GM23338 (cell line): ENCODE results near the gene IRF1.

Source experiments
- CREB1 ChIP-seq: fragments of 250-450 bp; sonication (Bioruptor Pico); IDR thresholded peaks from 2 replicates; pipeline ENCODE4 v1.5.0; 2020; ENCODE audit warnings: low read depth, mild to moderate bottlenecking, moderate library complexity
- EZH2 ChIP-seq: fragments of 200-600 bp; sonication (generic); IDR thresholded peaks from one replicate; pipeline ENCODE4 v1.8.0; 2017; ENCODE audit warnings: antibody characterized with exemption, mild to moderate bottlenecking, low read depth; ENCODE audit not compliant: unreplicated experiment
- EZH2phosphoT487 ChIP-seq: fragments of 200-600 bp; sonication (generic); IDR thresholded peaks from one replicate; pipeline ENCODE4 v1.8.1; 2018; ENCODE audit warnings: antibody characterized with exemption; ENCODE audit not compliant: unreplicated experiment
- JUNB ChIP-seq: IDR thresholded peaks from one replicate; pipeline ENCODE4 v1.6.1; 2016; ENCODE audit warnings: antibody characterized with exemption; ENCODE audit not compliant: unreplicated experiment
- NANOG ChIP-seq: IDR thresholded peaks from 2 replicates; pipeline ENCODE4 v1.6.1; 2016; ENCODE audit warnings: antibody characterized with exemption, borderline replicate concordance
- POLR2AphosphoS5 ChIP-seq: IDR thresholded peaks from 2 replicates; pipeline ENCODE4 v1.6.1; 2016; ENCODE audit warnings: antibody characterized with exemption, low read depth
- STAT1 ChIP-seq: IDR thresholded peaks from one replicate; pipeline ENCODE4 v1.6.1; 2016; ENCODE audit warnings: antibody characterized with exemption; ENCODE audit not compliant: unreplicated experiment
- ZNF331 ChIP-seq: fragments of 250-450 bp; sonication (Bioruptor Pico); IDR thresholded peaks from 2 replicates; pipeline ENCODE4 v1.5.0; 2020; ENCODE audit warnings: low read depth, mild to moderate bottlenecking, moderate library complexity
- TF ChIP-seq, protein P1 (sequence below), 2 experiments: fragments of 200-600 bp in 1 of 2; sonication (generic) in 1 of 2; conservative IDR thresholded peaks; 2 replicates each; pipeline versions ENCODE4 v1.5.1 to v1.6.1; 2016 to 2017; ENCODE audit warnings: antibody characterized with exemption in 2 of 2, low read depth in 2 of 2, mild to moderate bottlenecking in 2 of 2, moderate library complexity in 1 of 2
- TF ChIP-seq, protein P2 (sequence below): fragments of 250-450 bp; sonication (Bioruptor Pico); IDR thresholded peaks from 2 replicates; pipeline ENCODE4 v1.5.0; 2020; ENCODE audit warnings: mild to moderate bottlenecking, moderate library complexity
- TF ChIP-seq, protein P3 (sequence below): IDR thresholded peaks from 2 replicates; pipeline ENCODE4 v1.6.1; 2016; ENCODE audit warnings: antibody characterized with exemption
- TF ChIP-seq, protein P4 (sequence below): IDR thresholded peaks from one replicate; pipeline ENCODE4 v1.6.1; 2018; ENCODE audit warnings: antibody characterized with exemption; ENCODE audit not compliant: unreplicated experiment

DNA sequence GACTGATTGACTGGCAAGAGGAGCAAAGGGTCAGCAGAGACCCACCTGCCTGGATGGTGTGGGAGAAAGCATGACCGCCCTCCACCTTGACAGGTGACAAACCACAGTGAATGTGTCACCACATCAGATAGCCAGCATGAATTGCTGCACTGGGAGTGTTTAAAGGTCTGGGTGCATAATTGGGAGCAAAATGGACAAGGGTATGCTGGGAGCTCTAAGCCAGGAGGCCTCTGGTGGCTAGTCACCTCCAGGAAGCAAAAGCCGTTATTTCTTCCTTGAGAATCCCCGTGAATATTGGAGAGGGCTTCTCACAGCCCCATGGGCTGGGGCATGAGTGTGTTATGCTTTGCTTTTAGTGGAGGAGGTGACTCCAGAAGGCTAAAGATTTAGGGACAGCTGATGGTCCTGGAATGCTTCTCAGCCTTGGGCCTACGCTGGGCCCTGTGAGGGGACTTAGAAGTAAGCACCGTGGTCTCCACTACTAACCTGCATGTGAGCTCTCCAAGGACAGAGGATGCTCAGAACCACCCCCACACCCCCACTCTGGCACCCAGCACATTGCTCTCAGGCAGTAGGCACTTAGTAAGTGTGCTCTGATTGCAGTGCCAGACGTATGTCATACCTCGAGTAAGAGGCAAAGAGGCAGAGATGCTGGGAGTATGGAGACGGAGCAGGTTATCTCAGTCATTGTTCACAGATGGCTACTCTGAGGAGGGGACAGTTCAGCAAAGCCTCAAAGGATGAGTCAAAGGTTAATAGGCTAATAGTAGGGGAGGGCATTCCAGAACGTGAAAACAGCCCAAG lies 9.1 kb upstream of the IRF1 start:
- TF ChIP-seq EZH2 (no peak), POLR2AphosphoS5 (no peak), ZNF331 (CRISPR knock-in tag) (no peak), EZH2phosphoT487 (no peak), JUNB (no peak), CREB1 (CRISPR knock-in tag) (no peak), NANOG (no peak), STAT1 (no peak)
- TF ChIP-seq, protein P1, sequence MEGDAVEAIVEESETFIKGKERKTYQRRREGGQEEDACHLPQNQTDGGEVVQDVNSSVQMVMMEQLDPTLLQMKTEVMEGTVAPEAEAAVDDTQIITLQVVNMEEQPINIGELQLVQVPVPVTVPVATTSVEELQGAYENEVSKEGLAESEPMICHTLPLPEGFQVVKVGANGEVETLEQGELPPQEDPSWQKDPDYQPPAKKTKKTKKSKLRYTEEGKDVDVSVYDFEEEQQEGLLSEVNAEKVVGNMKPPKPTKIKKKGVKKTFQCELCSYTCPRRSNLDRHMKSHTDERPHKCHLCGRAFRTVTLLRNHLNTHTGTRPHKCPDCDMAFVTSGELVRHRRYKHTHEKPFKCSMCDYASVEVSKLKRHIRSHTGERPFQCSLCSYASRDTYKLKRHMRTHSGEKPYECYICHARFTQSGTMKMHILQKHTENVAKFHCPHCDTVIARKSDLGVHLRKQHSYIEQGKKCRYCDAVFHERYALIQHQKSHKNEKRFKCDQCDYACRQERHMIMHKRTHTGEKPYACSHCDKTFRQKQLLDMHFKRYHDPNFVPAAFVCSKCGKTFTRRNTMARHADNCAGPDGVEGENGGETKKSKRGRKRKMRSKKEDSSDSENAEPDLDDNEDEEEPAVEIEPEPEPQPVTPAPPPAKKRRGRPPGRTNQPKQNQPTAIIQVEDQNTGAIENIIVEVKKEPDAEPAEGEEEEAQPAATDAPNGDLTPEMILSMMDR (conservative IDR thresholded peaks at IDR 0.05; ENCODE audit: low read depth in 2 of 2): no peak
- TF ChIP-seq, protein P2, sequence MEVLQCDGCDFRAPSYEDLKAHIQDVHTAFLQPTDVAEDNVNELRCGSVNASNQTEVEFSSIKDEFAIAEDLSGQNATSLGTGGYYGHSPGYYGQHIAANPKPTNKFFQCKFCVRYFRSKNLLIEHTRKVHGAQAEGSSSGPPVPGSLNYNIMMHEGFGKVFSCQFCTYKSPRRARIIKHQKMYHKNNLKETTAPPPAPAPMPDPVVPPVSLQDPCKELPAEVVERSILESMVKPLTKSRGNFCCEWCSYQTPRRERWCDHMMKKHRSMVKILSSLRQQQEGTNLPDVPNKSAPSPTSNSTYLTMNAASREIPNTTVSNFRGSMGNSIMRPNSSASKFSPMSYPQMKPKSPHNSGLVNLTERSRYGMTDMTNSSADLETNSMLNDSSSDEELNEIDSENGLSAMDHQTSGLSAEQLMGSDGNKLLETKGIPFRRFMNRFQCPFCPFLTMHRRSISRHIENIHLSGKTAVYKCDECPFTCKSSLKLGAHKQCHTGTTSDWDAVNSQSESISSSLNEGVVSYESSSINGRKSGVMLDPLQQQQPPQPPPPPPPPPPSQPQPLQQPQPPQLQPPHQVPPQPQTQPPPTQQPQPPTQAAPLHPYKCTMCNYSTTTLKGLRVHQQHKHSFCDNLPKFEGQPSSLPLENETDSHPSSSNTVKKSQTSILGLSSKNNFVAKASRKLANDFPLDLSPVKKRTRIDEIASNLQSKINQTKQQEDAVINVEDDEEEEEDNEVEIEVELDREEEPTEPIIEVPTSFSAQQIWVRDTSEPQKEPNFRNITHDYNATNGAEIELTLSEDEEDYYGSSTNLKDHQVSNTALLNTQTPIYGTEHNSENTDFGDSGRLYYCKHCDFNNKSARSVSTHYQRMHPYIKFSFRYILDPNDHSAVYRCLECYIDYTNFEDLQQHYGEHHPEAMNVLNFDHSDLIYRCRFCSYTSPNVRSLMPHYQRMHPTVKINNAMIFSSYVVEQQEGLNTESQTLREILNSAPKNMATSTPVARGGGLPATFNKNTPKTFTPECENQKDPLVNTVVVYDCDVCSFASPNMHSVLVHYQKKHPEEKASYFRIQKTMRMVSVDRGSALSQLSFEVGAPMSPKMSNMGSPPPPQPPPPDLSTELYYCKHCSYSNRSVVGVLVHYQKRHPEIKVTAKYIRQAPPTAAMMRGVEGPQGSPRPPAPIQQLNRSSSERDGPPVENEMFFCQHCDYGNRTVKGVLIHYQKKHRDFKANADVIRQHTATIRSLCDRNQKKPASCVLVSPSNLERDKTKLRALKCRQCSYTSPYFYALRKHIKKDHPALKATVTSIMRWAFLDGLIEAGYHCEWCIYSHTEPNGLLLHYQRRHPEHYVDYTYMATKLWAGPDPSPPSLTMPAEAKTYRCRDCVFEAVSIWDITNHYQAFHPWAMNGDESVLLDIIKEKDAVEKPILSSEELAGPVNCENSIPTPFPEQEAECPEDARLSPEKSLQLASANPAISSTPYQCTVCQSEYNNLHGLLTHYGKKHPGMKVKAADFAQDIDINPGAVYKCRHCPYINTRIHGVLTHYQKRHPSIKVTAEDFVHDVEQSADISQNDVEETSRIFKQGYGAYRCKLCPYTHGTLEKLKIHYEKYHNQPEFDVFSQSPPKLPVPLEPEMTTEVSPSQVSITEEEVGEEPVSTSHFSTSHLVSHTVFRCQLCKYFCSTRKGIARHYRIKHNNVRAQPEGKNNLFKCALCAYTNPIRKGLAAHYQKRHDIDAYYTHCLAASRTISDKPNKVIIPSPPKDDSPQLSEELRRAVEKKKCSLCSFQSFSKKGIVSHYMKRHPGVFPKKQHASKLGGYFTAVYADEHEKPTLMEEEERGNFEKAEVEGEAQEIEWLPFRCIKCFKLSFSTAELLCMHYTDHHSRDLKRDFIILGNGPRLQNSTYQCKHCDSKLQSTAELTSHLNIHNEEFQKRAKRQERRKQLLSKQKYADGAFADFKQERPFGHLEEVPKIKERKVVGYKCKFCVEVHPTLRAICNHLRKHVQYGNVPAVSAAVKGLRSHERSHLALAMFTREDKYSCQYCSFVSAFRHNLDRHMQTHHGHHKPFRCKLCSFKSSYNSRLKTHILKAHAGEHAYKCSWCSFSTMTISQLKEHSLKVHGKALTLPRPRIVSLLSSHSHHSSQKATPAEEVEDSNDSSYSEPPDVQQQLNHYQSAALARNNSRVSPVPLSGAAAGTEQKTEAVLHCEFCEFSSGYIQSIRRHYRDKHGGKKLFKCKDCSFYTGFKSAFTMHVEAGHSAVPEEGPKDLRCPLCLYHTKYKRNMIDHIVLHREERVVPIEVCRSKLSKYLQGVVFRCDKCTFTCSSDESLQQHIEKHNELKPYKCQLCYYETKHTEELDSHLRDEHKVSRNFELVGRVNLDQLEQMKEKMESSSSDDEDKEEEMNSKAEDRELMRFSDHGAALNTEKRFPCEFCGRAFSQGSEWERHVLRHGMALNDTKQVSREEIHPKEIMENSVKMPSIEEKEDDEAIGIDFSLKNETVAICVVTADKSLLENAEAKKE (CRISPR knock-in tag): no peak
- TF ChIP-seq, protein P3, sequence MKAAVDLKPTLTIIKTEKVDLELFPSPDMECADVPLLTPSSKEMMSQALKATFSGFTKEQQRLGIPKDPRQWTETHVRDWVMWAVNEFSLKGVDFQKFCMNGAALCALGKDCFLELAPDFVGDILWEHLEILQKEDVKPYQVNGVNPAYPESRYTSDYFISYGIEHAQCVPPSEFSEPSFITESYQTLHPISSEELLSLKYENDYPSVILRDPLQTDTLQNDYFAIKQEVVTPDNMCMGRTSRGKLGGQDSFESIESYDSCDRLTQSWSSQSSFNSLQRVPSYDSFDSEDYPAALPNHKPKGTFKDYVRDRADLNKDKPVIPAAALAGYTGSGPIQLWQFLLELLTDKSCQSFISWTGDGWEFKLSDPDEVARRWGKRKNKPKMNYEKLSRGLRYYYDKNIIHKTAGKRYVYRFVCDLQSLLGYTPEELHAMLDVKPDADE: no peak
- TF ChIP-seq, protein P4, sequence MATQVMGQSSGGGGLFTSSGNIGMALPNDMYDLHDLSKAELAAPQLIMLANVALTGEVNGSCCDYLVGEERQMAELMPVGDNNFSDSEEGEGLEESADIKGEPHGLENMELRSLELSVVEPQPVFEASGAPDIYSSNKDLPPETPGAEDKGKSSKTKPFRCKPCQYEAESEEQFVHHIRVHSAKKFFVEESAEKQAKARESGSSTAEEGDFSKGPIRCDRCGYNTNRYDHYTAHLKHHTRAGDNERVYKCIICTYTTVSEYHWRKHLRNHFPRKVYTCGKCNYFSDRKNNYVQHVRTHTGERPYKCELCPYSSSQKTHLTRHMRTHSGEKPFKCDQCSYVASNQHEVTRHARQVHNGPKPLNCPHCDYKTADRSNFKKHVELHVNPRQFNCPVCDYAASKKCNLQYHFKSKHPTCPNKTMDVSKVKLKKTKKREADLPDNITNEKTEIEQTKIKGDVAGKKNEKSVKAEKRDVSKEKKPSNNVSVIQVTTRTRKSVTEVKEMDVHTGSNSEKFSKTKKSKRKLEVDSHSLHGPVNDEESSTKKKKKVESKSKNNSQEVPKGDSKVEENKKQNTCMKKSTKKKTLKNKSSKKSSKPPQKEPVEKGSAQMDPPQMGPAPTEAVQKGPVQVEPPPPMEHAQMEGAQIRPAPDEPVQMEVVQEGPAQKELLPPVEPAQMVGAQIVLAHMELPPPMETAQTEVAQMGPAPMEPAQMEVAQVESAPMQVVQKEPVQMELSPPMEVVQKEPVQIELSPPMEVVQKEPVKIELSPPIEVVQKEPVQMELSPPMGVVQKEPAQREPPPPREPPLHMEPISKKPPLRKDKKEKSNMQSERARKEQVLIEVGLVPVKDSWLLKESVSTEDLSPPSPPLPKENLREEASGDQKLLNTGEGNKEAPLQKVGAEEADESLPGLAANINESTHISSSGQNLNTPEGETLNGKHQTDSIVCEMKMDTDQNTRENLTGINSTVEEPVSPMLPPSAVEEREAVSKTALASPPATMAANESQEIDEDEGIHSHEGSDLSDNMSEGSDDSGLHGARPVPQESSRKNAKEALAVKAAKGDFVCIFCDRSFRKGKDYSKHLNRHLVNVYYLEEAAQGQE: no peak
